Transverse colon (tissue), 4 donors: ENCODE measurements around the gene KAT6B.

Experiments
- POLR2AphosphoS5 ChIP-seq, 3 donors: sonication (generic); formaldehyde crosslinking; IDR thresholded peaks; one replicate each; pipeline ENCODE4 v1.6.1; 2016; ENCODE audit warnings: antibody characterized with exemption in 3 of 3
- TF ChIP-seq, protein P1 (sequence below), 5 experiments: fragments of 200-600 bp in 3 of 5; fragments of 450-650 bp in 2 of 5; sonication (generic) in 3 of 5; IDR thresholded peaks; 1 replicate in 2 of 5; 2 replicates in 3 of 5; pipeline ENCODE4 v1.5.1; 2016 to 2017; ENCODE audit warnings: antibody characterized with exemption in 5 of 5, inconsistent platforms in 3 of 5, mild to moderate bottlenecking in 2 of 5, moderate library complexity in 1 of 5

DNA sequence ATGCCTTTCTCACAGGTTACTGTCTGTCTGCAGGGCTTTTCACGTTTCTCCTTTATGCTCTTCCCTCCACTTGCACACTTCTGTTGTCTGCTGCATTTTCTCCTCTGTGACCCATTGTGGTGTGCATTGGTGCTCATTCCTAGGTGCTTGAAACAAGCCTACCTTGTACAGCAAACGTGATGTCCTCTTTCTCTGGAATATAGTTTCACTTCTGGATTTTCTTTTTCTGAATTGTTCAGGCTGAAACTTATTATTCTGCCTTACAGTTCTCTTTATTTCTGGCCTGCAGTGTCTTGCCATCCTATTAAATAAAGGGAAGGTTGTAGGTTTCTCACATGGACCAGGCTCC lies 156.2 kb downstream of the KAT6B start:
- no peak for TF ChIP-seq POLR2AphosphoS5 (IDR thresholded peaks at IDR 0.05)
- TF ChIP-seq, protein P1, sequence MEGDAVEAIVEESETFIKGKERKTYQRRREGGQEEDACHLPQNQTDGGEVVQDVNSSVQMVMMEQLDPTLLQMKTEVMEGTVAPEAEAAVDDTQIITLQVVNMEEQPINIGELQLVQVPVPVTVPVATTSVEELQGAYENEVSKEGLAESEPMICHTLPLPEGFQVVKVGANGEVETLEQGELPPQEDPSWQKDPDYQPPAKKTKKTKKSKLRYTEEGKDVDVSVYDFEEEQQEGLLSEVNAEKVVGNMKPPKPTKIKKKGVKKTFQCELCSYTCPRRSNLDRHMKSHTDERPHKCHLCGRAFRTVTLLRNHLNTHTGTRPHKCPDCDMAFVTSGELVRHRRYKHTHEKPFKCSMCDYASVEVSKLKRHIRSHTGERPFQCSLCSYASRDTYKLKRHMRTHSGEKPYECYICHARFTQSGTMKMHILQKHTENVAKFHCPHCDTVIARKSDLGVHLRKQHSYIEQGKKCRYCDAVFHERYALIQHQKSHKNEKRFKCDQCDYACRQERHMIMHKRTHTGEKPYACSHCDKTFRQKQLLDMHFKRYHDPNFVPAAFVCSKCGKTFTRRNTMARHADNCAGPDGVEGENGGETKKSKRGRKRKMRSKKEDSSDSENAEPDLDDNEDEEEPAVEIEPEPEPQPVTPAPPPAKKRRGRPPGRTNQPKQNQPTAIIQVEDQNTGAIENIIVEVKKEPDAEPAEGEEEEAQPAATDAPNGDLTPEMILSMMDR (IDR thresholded peaks at IDR 0.05): no peak
